WERI-Rb-1 (cell line): ENCODE results near the gene ZMYND10.
A peak's percentile ranks its signal among the peaks of the same experiment; 100 is the strongest.

ENCODE experiments used
- DNase-seq: peaks from one replicate; pipeline ENCODE4 v3.0.0-alpha.2; 2020
- H3K27ac ChIP-seq: fragments of 250-450 bp; sonication (Bioruptor Pico); 2 replicates; pipeline ENCODE4 v1.5.1; 2020; ENCODE audit warnings: mild to moderate bottlenecking, moderate library complexity
- H3K27me3 ChIP-seq: fragments of 250-450 bp; sonication (Bioruptor Pico); 2 replicates; pipeline ENCODE4 v1.5.1; 2021; ENCODE audit warnings: mild to moderate bottlenecking, low read depth, moderate library complexity; ENCODE audit not compliant: insufficient read depth, severe bottlenecking
- H3K36me3 ChIP-seq: fragments of 250-450 bp; sonication (Bioruptor Pico); 2 replicates; pipeline ENCODE4 v1.5.1; 2020; ENCODE audit warnings: mild to moderate bottlenecking, moderate library complexity
- H3K4me3 ChIP-seq: 2 replicates; pipeline ENCODE4 v1.5.1; 2011; ENCODE audit warnings: low read depth, mild to moderate bottlenecking, control low read depth, low read length
- H3K9me3 ChIP-seq: fragments of 250-450 bp; sonication (Bioruptor Pico); 2 replicates; pipeline ENCODE4 v1.5.1; 2021; ENCODE audit warnings: mild to moderate bottlenecking, moderate library complexity; ENCODE audit not compliant: severe bottlenecking
- CTCF ChIP-seq: IDR thresholded peaks from 2 replicates; pipeline ENCODE4 v1.5.1; 2011; ENCODE audit warnings: low read depth, mild to moderate bottlenecking, control low read depth, inconsistent platforms, low read length

The ZMYND10 gene

GRCh38 chr3:50369012-50369670, 23.6 kb upstream of the ZMYND10 start:
- no peaks in the 10 kb centered on the region for H3K27me3 ChIP-seq
- no peak for TF ChIP-seq CTCF
- H3K4me3 ChIP-seq: no peak overlapping the region
- H3K9me3 ChIP-seq: no peaks in the 10 kb centered on the region
- DNase-seq: no peak
- H3K36me3 ChIP-seq: no peaks in the 10 kb centered on the region
- no peak overlapping the region for H3K27ac ChIP-seq

- H3K4me3 ChIP-seq: no peak overlapping the region
- H3K9me3 ChIP-seq: no peaks in the 10 kb centered on the region
- no peaks in the 10 kb centered on the region for H3K36me3 ChIP-seq
- no peak overlapping the region for H3K27ac ChIP-seq
- DNase-seq: no peak
- H3K27me3 ChIP-seq: no peaks in the 10 kb centered on the region
- no peak for TF ChIP-seq CTCF
Observed at GRCh38 chr3:50365842-50366220, 20.3 kb upstream of the ZMYND10 start.

- no peak for TF ChIP-seq CTCF
- H3K27ac ChIP-seq: no peak overlapping the region
- no peaks in the 10 kb centered on the region for H3K9me3 ChIP-seq
- no peaks in the 10 kb centered on the region for H3K27me3 ChIP-seq
- H3K36me3 ChIP-seq: no peaks in the 10 kb centered on the region
- H3K4me3 ChIP-seq: no peak overlapping the region
- no peak for DNase-seq
Observed at GRCh38 chr3:50365080-50365841, 19.7 kb upstream of the ZMYND10 start.

DNA sequence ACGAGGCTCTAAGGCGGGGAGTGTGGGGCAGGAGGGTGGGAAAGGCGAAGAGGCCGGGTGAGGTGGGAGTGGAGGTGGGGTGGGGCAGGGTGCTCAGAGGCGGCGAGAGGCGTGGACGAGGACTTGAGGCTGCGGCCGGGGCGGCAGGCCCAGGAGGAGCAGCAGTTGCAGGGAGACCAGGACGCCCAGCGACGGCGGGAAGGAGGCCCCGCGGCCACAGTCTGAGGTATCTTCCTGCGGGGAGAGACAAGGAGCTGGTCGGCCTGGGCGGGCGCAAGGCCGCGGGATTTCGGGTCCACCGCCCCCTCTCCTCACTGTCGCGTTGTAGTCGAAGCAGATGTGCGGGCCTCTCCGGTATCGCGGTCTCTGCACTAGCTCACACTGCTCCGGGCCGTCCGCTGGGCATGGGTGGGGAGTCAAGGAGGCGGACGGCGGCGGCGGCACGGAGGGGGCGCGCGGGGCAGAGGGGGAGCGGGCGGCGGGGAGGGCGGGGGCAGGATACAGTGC, 19.1 kb upstream of the ZMYND10 start:
- Histone ChIP-seq H3K9me3 (no peaks in the 10 kb centered on the region), H3K27me3 (no peaks in the 10 kb centered on the region), H3K27ac (no peak overlapping the region), H3K36me3 (no peaks in the 10 kb centered on the region), H3K4me3 (no peak overlapping the region)
- DNase-seq: no peak
- TF ChIP-seq CTCF: no peak

- Histone ChIP-seq H3K27me3 (no peaks in the 10 kb centered on the region), H3K9me3 (no peaks in the 10 kb centered on the region), H3K4me3 (peak overlapping the region; percentile 92), H3K27ac (no peak overlapping the region), H3K36me3 (peaks cover 37% of the 10 kb centered on the region)
- no peak for TF ChIP-seq CTCF
- no peak for DNase-seq
Observed at GRCh38 chr3:50359760-50360110, 14.2 kb upstream of the ZMYND10 start.
